Thoracic aorta (tissue), 2 donors: ENCODE results near the gene ABCA6. TPM values are rescaled to one million over a fixed set of nuclear protein-coding genes. Genes with fewer than 3 reads are reported as not detected.

ENCODE experiments used
- ATAC-seq: fragments of 150-250 bp; one replicate; pipeline ENCODE4 v1.8.0; 2017; ENCODE audit warnings: low read depth; ENCODE audit not compliant: insufficient number of reproducible peaks, low FRiP score
- DNase-seq: peaks from one replicate; pipeline ENCODE4 v3.0.0-alpha.2; 2020; ENCODE audit warnings: low spot score
- H3K27ac ChIP-seq, 2 donors: fragments of 200-600 bp; sonication (generic); 1 replicate in 1 of 2; 2 replicates in 1 of 2; pipeline ENCODE4 v1.5.1; 2016; ENCODE audit warnings: mild to moderate bottlenecking in 2 of 2, moderate library complexity in 2 of 2
- H3K27me3 ChIP-seq: fragments of 200-600 bp; sonication (generic); replicated peaks from 2 replicates; pipeline ENCODE4 v1.6.0; 2016; ENCODE audit warnings: mild to moderate bottlenecking; ENCODE audit not compliant: insufficient read depth
- H3K36me3 ChIP-seq: fragments of 200-600 bp; sonication (generic); one replicate; pipeline ENCODE4 v1.5.1; 2016
- H3K4me1 ChIP-seq, 2 donors: fragments of 200-600 bp; sonication (generic); 1 replicate in 1 of 2; 2 replicates in 1 of 2; pipeline versions ENCODE4 v1.5.1 to v1.6.0; 2016; ENCODE audit warnings: low read depth in 2 of 2, mild to moderate bottlenecking in 1 of 2; ENCODE audit not compliant: control insufficient read depth in 1 of 2
- H3K4me3 ChIP-seq: fragments of 200-600 bp; sonication (generic); 2 replicates; pipeline ENCODE4 v1.5.1; 2016; ENCODE audit warnings: mild to moderate bottlenecking
- H3K9me3 ChIP-seq: fragments of 200-600 bp; sonication (generic); 2 replicates; pipeline ENCODE4 v1.5.1; 2016
- CTCF ChIP-seq: fragments of 200-600 bp; sonication (generic); IDR thresholded peaks from one replicate; pipeline ENCODE4 v1.5.1; 2019; ENCODE audit warnings: antibody characterized with exemption
- total RNA-seq, 2 donors: library from RNA; depleted of rRNA; stranded (reverse); fragments of >200 nt; gene quantifications; one replicate each; pipeline versions ENCODE4 v1.1.0 to v1.2.3, GENCODE V29; 2016

The ABCA6 gene
- total RNA-seq, 2 donors from 2014 or later: 38.5 to 43.3 TPM

DNA sequence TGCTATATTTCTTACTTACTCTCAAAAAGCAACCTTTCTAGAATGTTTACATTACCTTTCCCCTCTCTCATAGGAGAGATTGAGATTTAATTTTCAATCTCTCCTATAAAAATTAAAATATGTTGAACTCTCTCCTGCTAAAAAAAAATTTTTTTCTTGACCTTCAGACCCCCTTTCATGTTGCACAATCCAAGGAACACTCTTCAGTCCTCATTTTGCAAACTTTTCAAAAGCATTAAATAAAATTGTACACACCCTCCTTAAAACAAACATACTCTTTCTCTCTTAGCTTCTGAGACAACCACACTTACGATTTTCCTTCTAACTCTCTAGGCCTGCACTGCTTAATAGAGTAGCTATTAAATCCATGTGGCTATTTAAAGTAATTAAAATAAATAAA, 8.6 kb upstream of the ABCA6 start:
- TF ChIP-seq CTCF: no peak
- no peak overlapping the region for H3K27ac ChIP-seq
- no peaks in the 10 kb centered on the region for H3K36me3 ChIP-seq
- no peak for DNase-seq
- no peaks in the 10 kb centered on the region for H3K27me3 ChIP-seq
- H3K4me1 ChIP-seq: no peaks in the 10 kb centered on the region
- ATAC-seq: no peak
- no peak overlapping the region for H3K4me3 ChIP-seq
- no peaks in the 10 kb centered on the region for H3K9me3 ChIP-seq

DNA sequence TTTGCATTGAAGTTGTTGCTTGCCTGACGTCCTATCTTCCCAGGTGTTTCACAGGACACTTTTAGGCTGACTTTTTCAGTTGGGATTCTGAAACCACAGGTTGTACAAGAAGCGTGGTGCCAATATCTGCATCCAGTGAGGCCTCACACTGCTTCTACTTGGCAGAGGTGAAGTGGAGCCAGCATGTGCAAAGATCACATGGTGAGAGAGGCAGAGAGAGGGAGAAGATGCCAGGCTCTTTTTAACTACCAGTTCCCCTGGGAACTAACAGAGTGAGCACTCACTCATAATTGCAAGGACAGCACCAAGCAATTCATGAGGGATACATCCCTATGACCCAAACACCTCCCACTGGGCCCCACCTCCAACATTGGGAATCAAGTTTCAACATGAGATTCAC, 5.8 kb upstream of the ABCA6 start:
- no peaks in the 10 kb centered on the region for H3K9me3 ChIP-seq

DNA sequence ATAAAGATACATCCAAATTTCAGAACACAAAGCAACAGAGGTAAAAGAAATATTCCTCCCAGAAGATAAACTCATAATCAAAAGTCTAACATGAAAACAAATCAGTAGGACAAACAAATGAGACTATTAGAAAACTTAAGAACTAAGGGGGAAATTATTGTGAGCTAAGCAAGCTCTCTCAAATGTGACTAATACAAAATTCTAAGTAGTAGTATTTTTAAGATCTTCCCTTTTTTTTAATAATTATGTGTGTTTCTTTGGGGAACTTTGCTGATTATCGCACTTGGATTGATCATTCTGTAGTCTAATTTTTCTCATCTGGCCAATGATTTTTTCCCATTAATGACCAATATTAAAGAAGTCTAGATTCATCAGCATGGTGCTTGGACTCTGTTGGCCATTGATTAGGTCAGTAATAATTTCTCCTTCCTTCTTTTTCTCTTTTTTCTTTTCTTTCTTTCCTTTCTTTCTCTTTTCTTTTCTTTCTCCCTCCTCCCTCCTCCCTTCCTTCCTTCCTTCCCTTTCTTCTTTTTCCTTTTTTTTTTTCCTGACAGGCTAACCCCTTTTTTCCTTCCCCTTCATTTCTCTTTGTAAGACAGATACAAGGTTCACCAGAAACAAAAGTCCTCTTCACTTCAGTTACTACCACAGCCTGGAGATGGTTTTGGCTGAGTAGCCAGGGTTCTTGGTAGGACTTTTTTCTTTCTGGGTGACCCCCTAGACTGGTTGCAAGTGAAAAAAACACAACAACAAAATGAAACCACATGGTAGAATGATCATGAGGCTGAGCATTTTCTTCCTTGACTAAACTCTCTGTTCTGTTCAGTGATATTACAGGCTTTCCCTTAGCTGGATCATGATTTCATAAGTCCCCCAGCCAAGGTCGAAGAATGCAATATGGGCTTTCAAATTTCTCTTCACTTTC, 2.9 kb upstream of the ABCA6 start:
- no peak overlapping the region for H3K27ac ChIP-seq
- peaks cover 0 to 4% of the 10 kb centered on the region in 2 donors for H3K4me1 ChIP-seq
- ATAC-seq: no peak
- no peaks in the 10 kb centered on the region for H3K9me3 ChIP-seq
- H3K27me3 ChIP-seq: no peaks in the 10 kb centered on the region
- TF ChIP-seq CTCF: no peak
- no peaks in the 10 kb centered on the region for H3K36me3 ChIP-seq
- H3K4me3 ChIP-seq: no peak overlapping the region
- no peak for DNase-seq

More for the DNA sequence above, 5.8 kb upstream of the ABCA6 start:
- no peak for TF ChIP-seq CTCF
- no peak overlapping the region for H3K27ac ChIP-seq
- H3K27me3 ChIP-seq: no peaks in the 10 kb centered on the region
- H3K4me3 ChIP-seq: no peak overlapping the region
- no peak for ATAC-seq
- peaks cover 0 to under 1% of the 10 kb centered on the region in 2 donors for H3K4me1 ChIP-seq
- no peak for DNase-seq
- no peaks in the 10 kb centered on the region for H3K36me3 ChIP-seq

DNA sequence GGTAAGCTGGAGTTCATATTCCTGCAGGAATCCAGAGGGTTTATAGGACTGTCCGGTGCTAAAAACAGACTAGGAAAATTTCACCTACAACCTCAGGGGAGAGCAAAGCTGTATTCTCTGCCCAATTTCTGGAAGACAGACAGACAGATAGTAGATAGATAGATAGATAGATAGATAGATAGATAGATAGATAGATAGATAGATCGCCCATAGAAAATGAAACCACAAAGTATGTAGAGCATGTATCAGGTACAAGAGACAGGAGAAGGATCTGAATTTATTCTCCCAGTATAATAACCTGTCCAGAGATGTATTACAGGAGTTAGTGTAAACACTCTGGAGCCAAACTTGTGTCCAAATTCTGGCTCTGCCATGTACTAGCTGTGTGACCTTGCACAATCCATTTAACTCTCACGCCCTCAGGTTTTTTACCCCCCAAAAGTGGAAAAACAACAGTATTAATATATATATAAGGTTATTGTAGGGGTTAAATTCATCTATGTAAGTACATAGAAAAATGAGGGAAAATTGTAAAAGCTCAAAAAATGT, 2.1 kb upstream of the ABCA6 start:
- Histone ChIP-seq H3K27me3 (no peaks in the 10 kb centered on the region), H3K4me1 (peaks cover 0 to 4% of the 10 kb centered on the region in 2 donors), H3K36me3 (no peaks in the 10 kb centered on the region), H3K27ac (no peak overlapping the region), H3K4me3 (no peak overlapping the region), H3K9me3 (no peaks in the 10 kb centered on the region)
- no peak for ATAC-seq
- no peak for TF ChIP-seq CTCF
- DNase-seq: no peak

- Histone ChIP-seq H3K27me3 (no peaks in the 10 kb centered on the region), H3K36me3 (no peaks in the 10 kb centered on the region), H3K4me3 (no peak overlapping the region), H3K4me1 (peaks cover 0 to 4% of the 10 kb centered on the region in 2 donors), H3K27ac (no peak overlapping the region), H3K9me3 (no peaks in the 10 kb centered on the region)
- DNase-seq: no peak
- TF ChIP-seq CTCF: no peak
- no peak for ATAC-seq
Measured at GRCh38 chr17:69143151-69143550, 1.5 kb upstream of the ABCA6 start.
